Panc1 (cell line): ENCODE results near the gene IL17C.

Experiments used
- CTCF ChIP-seq: fragments of 450-650 bp; IDR thresholded peaks from 2 replicates; pipeline ENCODE4 v1.5.1; 2017; ENCODE audit warnings: mild to moderate bottlenecking
- POLR2AphosphoS5 ChIP-seq: IDR thresholded peaks from 2 replicates; pipeline ENCODE4 v1.6.1; 2012; ENCODE audit warnings: mild to moderate bottlenecking, low read depth, low read length, moderate library complexity
- REST ChIP-seq, 2 experiments: IDR thresholded peaks; 2 replicates each; pipeline ENCODE4 v1.6.1; 2011 to 2012; ENCODE audit warnings: low read depth in 2 of 2, control low read depth in 1 of 2, low read length in 1 of 2, mild to moderate bottlenecking in 1 of 2, moderate library complexity in 1 of 2; ENCODE audit not compliant: insufficient read depth in 1 of 2
- SIN3A ChIP-seq: IDR thresholded peaks from 2 replicates; pipeline ENCODE4 v1.6.1; 2012; ENCODE audit warnings: low read depth, mild to moderate bottlenecking, low read length, moderate library complexity, borderline replicate concordance; ENCODE audit not compliant: insufficient read depth
- TCF7L2 ChIP-seq: IDR thresholded peaks from 2 replicates; pipeline ENCODE4 v1.6.1; 2011; ENCODE audit warnings: mild to moderate bottlenecking, low read depth, low read length, inconsistent platforms

GRCh38 chr16:88676502-88677242, 38.3 kb downstream of the IL17C start:
- no peak for TF ChIP-seq POLR2AphosphoS5
- TF ChIP-seq CTCF, result no peak
- no peak for TF ChIP-seq SIN3A
- no peak for TF ChIP-seq REST (IDR thresholded peaks at IDR 0.05; ENCODE audit: insufficient read depth in 1 of 2, low read depth in 2 of 2, low read length in 1 of 2)
- TF ChIP-seq TCF7L2, result no peak
